IMR-90 (cell line): Measurements from ENCODE around the gene CUX1. TPM values are rescaled to one million over a fixed set of nuclear protein-coding genes. Genes with fewer than 3 reads are reported as not detected.

Source experiments
- ATAC-seq: fragments of 200-7000 bp; cut with Tn5 transposase; 2 replicates; pipeline ENCODE4 v1.9.1; 2020; ENCODE audit warnings: low read depth, mild to moderate bottlenecking, moderate library complexity
- BruUV-seq: library from RNA; stranded (reverse); fragments of 400-500 nt; replicated peaks from 2 replicates; lab custom pipeline; 2021; lab: Mats Ljungman, UMichigan
- CTCF ChIA-PET: fragments of 300-600 bp; formaldehyde crosslinking; extraction: SDS; loops from one replicate; lab custom pipeline; 2021; ENCODE audit warnings: antibody characterized with exemption; lab: Yijun Ruan, JAX
- POLR2A ChIA-PET: fragments of 300-600 bp; sonication (Branson Sonifier 250); formaldehyde crosslinking; loops from one replicate; lab custom pipeline; 2022; ENCODE audit warnings: antibody characterized with exemption; ENCODE audit not compliant: unreplicated experiment; lab: Charles Lee
- DNase-seq: peaks from one replicate; pipeline ENCODE4 v3.0.0; 2013
- H2AFZ ChIP-seq: replicated peaks from 2 replicates; pipeline ENCODE3; 2013; ENCODE audit warnings: low read length, mild to moderate bottlenecking; ENCODE audit not compliant: poor library complexity
- H2AK5ac ChIP-seq: 2 replicates; pipeline ENCODE4 v1.6.1; 2013; ENCODE audit warnings: low read depth, low read length, inconsistent platforms
- H2AK9ac ChIP-seq: replicated peaks from 2 replicates; pipeline ENCODE3; 2013; ENCODE audit warnings: mild to moderate bottlenecking, low read depth, low read length, moderate library complexity; ENCODE audit not compliant: poor library complexity
- H2BK120ac ChIP-seq: 2 replicates; pipeline ENCODE4 v1.6.1; 2013; ENCODE audit warnings: low read depth, low read length, inconsistent platforms
- H2BK15ac ChIP-seq: 3 replicates; pipeline ENCODE4 v1.6.1; 2013; ENCODE audit warnings: low read depth, low read length, inconsistent platforms
- H2BK20ac ChIP-seq: 2 replicates; pipeline ENCODE4 v1.6.1; 2013; ENCODE audit warnings: low read depth, mild to moderate bottlenecking, inconsistent platforms, low read length, moderate library complexity
- H2BK5ac ChIP-seq: 2 replicates; pipeline ENCODE4 v1.6.1; 2013; ENCODE audit warnings: mild to moderate bottlenecking, low read depth, low read length, inconsistent platforms; ENCODE audit not compliant: poor library complexity, severe bottlenecking
- H3K14ac ChIP-seq: replicated peaks from 2 replicates; pipeline ENCODE4 v1.6.1; 2013; ENCODE audit warnings: low read depth, low read length, inconsistent platforms
- H3K18ac ChIP-seq: 2 replicates; pipeline ENCODE4 v1.6.1; 2013; ENCODE audit warnings: low read depth, low read length, control low read depth
- H3K23ac ChIP-seq: 2 replicates; pipeline ENCODE4 v1.6.1; 2013; ENCODE audit warnings: low read depth, low read length, inconsistent platforms
- H3K27ac ChIP-seq: 2 replicates; pipeline ENCODE4 v1.5.1; 2013; ENCODE audit warnings: mild to moderate bottlenecking, control low read depth, low read length; ENCODE audit not compliant: insufficient read depth
- H3K27me3 ChIP-seq: 2 replicates; pipeline ENCODE4 v1.6.1; 2013; ENCODE audit warnings: low read length; ENCODE audit not compliant: control insufficient read depth, insufficient read depth
- H3K36me3 ChIP-seq: 2 replicates; pipeline ENCODE4 v1.6.1; 2013; ENCODE audit warnings: low read length, mixed read lengths; ENCODE audit not compliant: control insufficient read depth, insufficient read depth
- H3K4ac ChIP-seq: 2 replicates; pipeline ENCODE4 v1.6.1; 2013; ENCODE audit warnings: low read depth, low read length, inconsistent platforms
- H3K4me1 ChIP-seq: 2 replicates; pipeline ENCODE4 v1.6.1; 2013; ENCODE audit warnings: low read length, mixed read lengths; ENCODE audit not compliant: control insufficient read depth, insufficient read depth
- H3K4me2 ChIP-seq: 2 replicates; pipeline ENCODE4 v1.6.1; 2013; ENCODE audit warnings: low read depth, mild to moderate bottlenecking, control low read depth, low read length, moderate library complexity
- H3K4me3 ChIP-seq: 2 replicates; pipeline ENCODE4 v1.5.1; 2013; ENCODE audit warnings: low read depth, mild to moderate bottlenecking, control low read depth, low read length, moderate library complexity; ENCODE audit not compliant: insufficient read depth
- H3K56ac ChIP-seq: 2 replicates; pipeline ENCODE4 v1.6.1; 2013; ENCODE audit warnings: low read length, inconsistent platforms; ENCODE audit not compliant: insufficient read depth; ENCODE audit errors: extremely low read depth
- H3K79me1 ChIP-seq, 2 experiments: 2 replicates each; pipeline ENCODE4 v1.6.1; 2013; ENCODE audit warnings: low read length in 2 of 2, inconsistent platforms in 1 of 2, low read depth in 1 of 2
- H3K9ac ChIP-seq: 2 replicates; pipeline ENCODE4 v1.6.1; 2013; ENCODE audit warnings: low read depth, low read length, control low read depth
- H3K9me1 ChIP-seq: 2 replicates; pipeline ENCODE4 v1.6.1; 2013; ENCODE audit warnings: low read length, inconsistent platforms; ENCODE audit not compliant: insufficient read depth
- H3K9me3 ChIP-seq: 2 replicates; pipeline ENCODE4 v1.6.1; 2013; ENCODE audit warnings: low read length; ENCODE audit not compliant: control insufficient read depth, insufficient read depth
- H4K20me1 ChIP-seq: 2 replicates; pipeline ENCODE4 v1.6.1; 2013; ENCODE audit warnings: low read length, inconsistent platforms; ENCODE audit not compliant: insufficient read depth
- H4K5ac ChIP-seq: 2 replicates; pipeline ENCODE4 v1.6.1; 2013; ENCODE audit warnings: mild to moderate bottlenecking, low read depth, low read length, control low read depth
- H4K8ac ChIP-seq, 2 experiments: 2 replicates each; pipeline ENCODE4 v1.6.1; 2013; ENCODE audit warnings: low read depth in 2 of 2, low read length in 2 of 2, control low read depth in 1 of 2, inconsistent platforms in 1 of 2
- H4K91ac ChIP-seq: 2 replicates; pipeline ENCODE4 v1.6.1; 2013; ENCODE audit warnings: low read depth, low read length, inconsistent platforms; ENCODE audit not compliant: insufficient read depth
- USF2 ChIP-seq: fragments of 150-350 bp; IDR thresholded peaks from 2 replicates; pipeline ENCODE4 v1.6.1; 2017; ENCODE audit warnings: mild to moderate bottlenecking, antibody characterized with exemption, low read length, low read depth
- WGBS, 2 experiments: methylation state at CpG; one replicate each; pipeline versions ENCODE4 v1.1.5 to v1.1.7; 2013; ENCODE audit warnings: missing lambda C conversion rate in 2 of 2; ENCODE audit not compliant: insufficient read length in 1 of 2; ENCODE audit errors: extremely low coverage in 2 of 2; 5-methylcytosine and 5-hydroxymethylcytosine counted together
- dilution Hi-C: fragments of 300-500 bp; cut with HindIII; formaldehyde crosslinking; loops from one replicate; pipeline ENCODE4 v1.14.3; 2018; ENCODE audit warnings: low sequenced_read_pairs; ENCODE audit not compliant: unreplicated experiment
- in situ Hi-C: fragments of 300-500 bp; cut with MboI; formaldehyde crosslinking; loops from 3 replicates; pipeline ENCODE4 v1.14.3; 2019; ENCODE audit warnings: low sequenced_read_pairs, inconsistent platforms, mixed read lengths
- intact Hi-C: fragments of 100-400 bp; cut with micrococcal nuclease; formaldehyde crosslinking; loops from 2 replicates; pipeline ENCODE4 v1.10.0; 2022
- polyA plus RNA-seq, 3 experiments: library from polyadenylated mRNA; depleted of rRNA; stranded (reverse); fragments of >200 nt; gene quantifications; 2 replicates each; pipeline ENCODE4 v1.2.3, GENCODE V29; 2012; ENCODE audit warnings: low replicate concordance in 1 of 3
- total RNA-seq: library from RNA; depleted of rRNA; stranded (reverse); fragments of >200 nt; gene quantifications from 2 replicates; pipeline ENCODE4 v1.2.3, GENCODE V29; 2012

Gene CUX1
- total and polyA plus RNA-seq, 2 of the 4 experiments (the other 2 are of a cell fraction): 19.7 to 46.4 TPM

- ATAC-seq (no peak), DNase-seq (no peak)
- no peak overlapping the region for H2BK15ac ChIP-seq
- no peaks in the 10 kb centered on the region for H3K27me3 ChIP-seq
- no peak overlapping the region for H3K4ac ChIP-seq
- peaks cover 10% of the 10 kb centered on the region for H3K4me1 ChIP-seq
- no peak overlapping the region for H3K18ac ChIP-seq
- H4K8ac ChIP-seq: no peak overlapping the region
- no peak overlapping the region for H2AK5ac ChIP-seq
- dilution Hi-C loops: no loop called here
- peak overlapping the region; percentile 64 for H2BK5ac ChIP-seq
- H3K56ac ChIP-seq: no peak overlapping the region
- peaks cover 8% of the 10 kb centered on the region for H3K9me1 ChIP-seq
- TF ChIP-seq USF2: no peak
- H3K23ac ChIP-seq: no peak overlapping the region
- no peak overlapping the region for H3K4me3 ChIP-seq
- in situ Hi-C loops: no loop called here
- peaks cover 0 to 15% of the 10 kb centered on the region in 2 experiments; a peak in 3 of 4 replicates for H3K79me1 ChIP-seq
- peaks cover 14% of the 10 kb centered on the region for H3K36me3 ChIP-seq
- no peak overlapping the region for H3K9ac ChIP-seq
- ChIA-PET CTCF (interaction anchor here (0.6 kb wide), 1 partner anchor 181 kb away, joined by 3 read pairs; no protein-coding TSS in a partner anchor), POLR2A (no interaction called here)
- no peak overlapping the region for H3K27ac ChIP-seq
- WGBS, 2 experiments: 100% methylated on average over 1 of the region's 8 CpGs; no CpG with 5 or more reads in 1 of the 2 experiments
- H3K4me2 ChIP-seq: no peak overlapping the region
- no peak overlapping the region for H2BK20ac ChIP-seq
- no peak overlapping the region for H2AK9ac ChIP-seq
- H4K91ac ChIP-seq: no peak overlapping the region
- intact Hi-C loops: no loop called here
- H3K9me3 ChIP-seq: no peaks in the 10 kb centered on the region
- no peak overlapping the region for H3K14ac ChIP-seq
- no peak overlapping the region for H4K5ac ChIP-seq
- H4K20me1 ChIP-seq: peaks cover 5% of the 10 kb centered on the region; the same call in 1 of the 2 replicates
- no TSS peak for BruUV-seq
- no peak overlapping the region for H2BK120ac ChIP-seq
- no peak overlapping the region for H2AFZ ChIP-seq
These were observed 399.3 kb downstream of the CUX1 start for GRCh38 chr7:102216573-102217314.
